HG03378 (cell line): ENCODE results near the gene PTF1A.

Experiments used
- ATAC-seq: cut with Tn5 transposase; IDR thresholded peaks from one replicate; pipeline ENCODE4 v1.9.1; 2021; ENCODE audit warnings: mild to moderate bottlenecking, moderate library complexity; ENCODE audit not compliant: unreplicated experiment

The PTF1A gene

GRCh38 chr10:23186178-23186577, 5.9 kb upstream of the PTF1A start:
- ATAC-seq, result no peak

GRCh38 chr10:23186697-23187096, 5.4 kb upstream of the PTF1A start:
- no peak for ATAC-seq

- no peak for ATAC-seq
Measured at GRCh38 chr10:23187155-23187554, 5.0 kb upstream of the PTF1A start.

- no peak for ATAC-seq
Measured at GRCh38 chr10:23189024-23189423, 3.1 kb upstream of the PTF1A start.

GRCh38 chr10:23190872-23191763, 994 bp upstream of the PTF1A start:
- ATAC-seq, result no peak

GRCh38 chr10:23192712-23193434, 761 bp downstream of the PTF1A start:
- ATAC-seq, result no peak

GRCh38 chr10:23193435-23194074, 1.4 kb downstream of the PTF1A start:
- ATAC-seq, result no peak

GRCh38 chr10:23194471-23194965, 2.4 kb downstream of the PTF1A start:
- ATAC-seq, result no peak

GRCh38 chr10:23194966-23195845, 3.1 kb downstream of the PTF1A start:
- ATAC-seq, result no peak

GRCh38 chr10:23195846-23196600, 3.9 kb downstream of the PTF1A start:
- ATAC-seq, result no peak

GRCh38 chr10:23196915-23197314, 4.8 kb downstream of the PTF1A start:
- no peak for ATAC-seq

- ATAC-seq, result no peak
Measured at GRCh38 chr10:23197416-23197861, 5.3 kb downstream of the PTF1A start.

GRCh38 chr10:23198610-23198939, 6.5 kb downstream of the PTF1A start:
- no peak for ATAC-seq

- ATAC-seq, result no peak
Measured at GRCh38 chr10:23198940-23199767, 7.0 kb downstream of the PTF1A start.

- no peak for ATAC-seq
Measured at GRCh38 chr10:23199768-23200511, 7.8 kb downstream of the PTF1A start.

- no peak for ATAC-seq
Measured at GRCh38 chr10:23200586-23200985, 8.5 kb downstream of the PTF1A start.

GRCh38 chr10:23200997-23201652, 9.0 kb downstream of the PTF1A start:
- no peak for ATAC-seq

GRCh38 chr10:23201837-23202236, 9.7 kb downstream of the PTF1A start:
- ATAC-seq, result no peak
